Right lobe of liver (tissue), 6 donors: ENCODE results near the gene IGF1R. TPM values are rescaled to one million over a fixed set of nuclear protein-coding genes. Genes with fewer than 3 reads are reported as not detected.

Source experiments
- ATAC-seq, 4 donors: fragments of 200-7000 bp; cut with Tn5 transposase; one replicate each; pipeline ENCODE4 v1.9.1; 2020; ENCODE audit warnings: mild to moderate bottlenecking in 4 of 4, moderate library complexity in 4 of 4
- DNase-seq, 3 donors: peaks; one replicate each; pipeline ENCODE4 v3.0.0-alpha.2; 2020
- H3K27ac ChIP-seq, 3 donors: fragments of 200-600 bp; one replicate each; pipeline ENCODE4 v1.8.0; 2022
- H3K27me3 ChIP-seq, 2 donors: fragments of 200-600 bp; one replicate each; pipeline ENCODE4 v1.8.0; 2022
- H3K36me3 ChIP-seq, 4 donors: fragments of 200-600 bp; sonication (generic) in 1 of 4; one replicate each; pipeline versions ENCODE4 v1.5.1 to v1.8.0; 2017 to 2022; ENCODE audit warnings: control low read depth in 1 of 4
- H3K4me1 ChIP-seq, 4 donors: fragments of 200-600 bp; sonication (generic) in 1 of 4; one replicate each; pipeline versions ENCODE4 v1.5.1 to v1.8.0; 2017 to 2022; ENCODE audit warnings: control low read depth in 1 of 4
- H3K4me3 ChIP-seq, 3 donors: fragments of 200-600 bp; one replicate each; pipeline ENCODE4 v1.8.0; 2022
- H3K9me3 ChIP-seq, 4 donors: fragments of 200-600 bp; sonication (generic) in 1 of 4; one replicate each; pipeline versions ENCODE4 v1.5.1 to v1.8.0; 2017 to 2022; ENCODE audit warnings: control low read depth in 1 of 4
- CTCF ChIP-seq, 4 donors: fragments of 200-600 bp in 3 of 4; fragments of 450-650 bp in 1 of 4; IDR thresholded peaks; one replicate each; pipeline versions ENCODE4 v1.5.1 to v1.8.0; 2016 to 2022; ENCODE audit warnings: antibody characterized with exemption in 4 of 4, mild to moderate bottlenecking in 2 of 4
- POLR2A ChIP-seq: fragments of 450-650 bp; IDR thresholded peaks from one replicate; pipeline ENCODE4 v1.6.1; 2017; ENCODE audit warnings: antibody characterized with exemption, mild to moderate bottlenecking
- WGBS: methylation state at CpG from one replicate; pipeline ENCODE4 v1.1.6; 2018; ENCODE audit warnings: low coverage, low lambda C conversion rate; ENCODE audit not compliant: insufficient coverage; ENCODE audit errors: missing lambda C conversion rate; 5-methylcytosine and 5-hydroxymethylcytosine counted together
- intact Hi-C, 2 donors: fragments of 100-400 bp; cut with DNase I; formaldehyde crosslinking; loops; one replicate each; pipeline versions ENCODE4 v1.11.2 to v1.14.1; 2022
- total RNA-seq, 6 experiments: library from RNA; depleted of rRNA in 2 of 6; stranded (reverse); fragments of >200 nt in 2 of 6; fragmentation: NEBNext Ultra II Directional in 3 of 6; extraction: Animal tissue kit (Norgen Biotek cat#: 25700) in 3 of 6; gene quantifications; one replicate each; pipeline versions ENCODE4 v1.1.0 to v1.2.4, GENCODE V29; 2016 to 2023
- donor health status: DM: no; HTN: yes; CAD: no.
- donor health status: DM: no; HTN: no; CAD: no.
- donor health status: DM: no; HTN: no; CAD: no.
- donor health status: DM: no; HTN: yes; CAD: no.
- donor health status: DM: no; HTN: yes; CAD: no.

IGF1R gene
- total RNA-seq, 6 experiments from 2014 or later = 2.5 to 5.3 (median 3.8) TPM

GRCh38 chr15:98861188-98861587 lies 212.8 kb downstream of the IGF1R start:
- no peak for TF ChIP-seq POLR2A
- TF ChIP-seq CTCF (IDR thresholded peaks at IDR 0.05) = no peak
- H3K4me1 ChIP-seq = no peaks in the 10 kb centered on the region
- intact Hi-C loops = no loop called here
- DNase-seq = no peak
- H3K9me3 ChIP-seq = no peaks in the 10 kb centered on the region
- no peak for ATAC-seq
- H3K27ac ChIP-seq = no peak overlapping the region
- peaks cover 0 to 4% of the 10 kb centered on the region in 2 donors for H3K27me3 ChIP-seq
- WGBS = 71% methylated on average over 6 of the region's 6 CpGs
- no peaks in the 10 kb centered on the region for H3K36me3 ChIP-seq
- no peak overlapping the region for H3K4me3 ChIP-seq

GRCh38 chr15:98863983-98864382 lies 215.6 kb downstream of the IGF1R start:
- ATAC-seq (no peak), DNase-seq (no peak)
- Histone ChIP-seq H3K36me3 (no peaks in the 10 kb centered on the region), H3K27me3 (no peaks in the 10 kb centered on the region), H3K4me1 (no peaks in the 10 kb centered on the region), H3K4me3 (no peak overlapping the region), H3K9me3 (no peaks in the 10 kb centered on the region), H3K27ac (no peak overlapping the region)
- intact Hi-C loops = no loop called here
- TF ChIP-seq CTCF (IDR thresholded peaks at IDR 0.05) = no peak
- TF ChIP-seq POLR2A = no peak

- peak overlapping the region; percentile 56 to 71 (median 68) for H3K27ac ChIP-seq
- no peaks in the 10 kb centered on the region for H3K27me3 ChIP-seq
- H3K4me1 ChIP-seq = no peaks in the 10 kb centered on the region
- ATAC-seq (peak; percentile 85 to 88 (median 86)), DNase-seq (peak; percentile 72 to 75 (median 75))
- WGBS = 28% methylated on average over 40 of the region's 50 CpGs
- H3K9me3 ChIP-seq = no peaks in the 10 kb centered on the region
- H3K36me3 ChIP-seq = no peaks in the 10 kb centered on the region
- intact Hi-C loops = no loop called here
- TF ChIP-seq POLR2A (no peak), CTCF (IDR thresholded peaks at IDR 0.05) (no peak)
- H3K4me3 ChIP-seq = peak overlapping the region; percentile 24 to 56 (median 39)
Measured at GRCh38 chr15:98865397-98866339, 217.3 kb downstream of the IGF1R start.

GRCh38 chr15:98866511-98866910 lies 218.2 kb downstream of the IGF1R start:
- WGBS = 21% methylated on average over 11 of the region's 11 CpGs
- H3K9me3 ChIP-seq = no peaks in the 10 kb centered on the region
- no peaks in the 10 kb centered on the region for H3K27me3 ChIP-seq
- peak overlapping the region; percentile 24 to 56 (median 39) for H3K4me3 ChIP-seq
- DNase-seq (no peak), ATAC-seq (peak; percentile 18 to 63 (median 40))
- TF ChIP-seq CTCF (IDR thresholded peaks at IDR 0.05) (no peak), POLR2A (no peak)
- intact Hi-C loops = no loop called here
- no peaks in the 10 kb centered on the region for H3K36me3 ChIP-seq
- no peaks in the 10 kb centered on the region for H3K4me1 ChIP-seq
- H3K27ac ChIP-seq = peak overlapping the region; percentile 56 to 71 (median 68)
